CD4-positive, CD25-positive, alpha-beta regulatory T cell (primary cell): ENCODE measurements around the gene DNAJC18. TPM values are rescaled to one million over a fixed set of nuclear protein-coding genes. Genes with fewer than 3 reads are reported as not detected.

Experiments used
- ATAC-seq, 2 donors: fragments of 150-1000 bp; cut with Tn5 transposase; one replicate each; pipeline ENCODE4 v1.10.0; 2021; ENCODE audit warnings: low read depth in 2 of 2, moderate number of reproducible peaks in 2 of 2, moderate library complexity in 1 of 2
- DNase-seq, 3 donors: peaks; one replicate each; pipeline versions ENCODE4 v3.0.0 to v3.0.0-alpha.2; 2012 to 2022; ENCODE audit warnings: mixed read lengths in 1 of 3
- H3K27ac ChIP-seq: one replicate; pipeline ENCODE4 v1.7.0; 2013; ENCODE audit warnings: mild to moderate bottlenecking, low read length; ENCODE audit not compliant: insufficient read depth, poor library complexity, severe bottlenecking
- H3K27me3 ChIP-seq: one replicate; pipeline ENCODE4 v1.7.0; 2013; ENCODE audit warnings: low read length; ENCODE audit not compliant: control insufficient read depth, insufficient read depth
- H3K36me3 ChIP-seq: one replicate; pipeline ENCODE4 v1.7.0; 2013; ENCODE audit warnings: mild to moderate bottlenecking, low read length, moderate library complexity; ENCODE audit not compliant: control insufficient read depth, insufficient read depth
- H3K4me1 ChIP-seq: 2 replicates; pipeline ENCODE4 v1.7.0; 2013; ENCODE audit warnings: mild to moderate bottlenecking, low read length; ENCODE audit not compliant: insufficient read depth, control insufficient read depth, poor library complexity, severe bottlenecking
- H3K4me3 ChIP-seq: one replicate; pipeline ENCODE4 v1.7.0; 2013; ENCODE audit warnings: low read depth, mild to moderate bottlenecking, low read length, moderate library complexity
- H3K9me3 ChIP-seq, 2 experiments: 1 replicate in 1 of 2; 2 replicates in 1 of 2; pipeline ENCODE4 v1.7.0; 2013; ENCODE audit warnings: low read length in 2 of 2, mild to moderate bottlenecking in 1 of 2, moderate library complexity in 1 of 2; ENCODE audit not compliant: control insufficient read depth in 2 of 2
- H3K27ac Mint-ChIP-seq, 3 donors: one replicate each; pipeline ENCODE4 v1.8.0; 2020 to 2022; ENCODE audit warnings: mild to moderate bottlenecking in 3 of 3, mixed read lengths in 3 of 3, moderate library complexity in 2 of 3
- H3K27me3 Mint-ChIP-seq: one replicate; pipeline ENCODE4 v1.8.0; 2022; ENCODE audit warnings: mild to moderate bottlenecking, mixed read lengths
- H3K36me3 Mint-ChIP-seq: one replicate; pipeline ENCODE4 v1.8.0; 2020; ENCODE audit warnings: mixed read lengths
- H3K4me1 Mint-ChIP-seq, 4 donors: one replicate each; pipeline ENCODE4 v1.8.0; 2020 to 2022; ENCODE audit warnings: mixed read lengths in 4 of 4, mild to moderate bottlenecking in 1 of 4
- H3K4me3 Mint-ChIP-seq, 4 donors: one replicate each; pipeline ENCODE4 v1.8.0; 2020 to 2022; ENCODE audit warnings: mild to moderate bottlenecking in 4 of 4, mixed read lengths in 4 of 4, moderate library complexity in 3 of 4
- H3K9me3 Mint-ChIP-seq, 7 donors: one replicate each; pipeline ENCODE4 v1.8.0; 2020 to 2022; ENCODE audit warnings: mixed read lengths in 7 of 7, mild to moderate bottlenecking in 3 of 7, moderate library complexity in 2 of 7
- polyA plus RNA-seq, 4 donors: library from polyadenylated mRNA; unstranded; fragments of 300-500 nt; fragmentation: Illumina TruSeq; gene quantifications; one replicate each; pipeline ENCODE4 v1.2.3, GENCODE V29; 2021
- total RNA-seq: library from RNA; stranded (reverse); gene quantifications from one replicate; pipeline ENCODE4 v1.2.3, GENCODE V29; 2022

DNAJC18 gene
- total and polyA plus RNA-seq, 5 donors from 2014 or later: 4.0 to 9.0 (median 5.6) TPM

- Histone ChIP-seq H3K4me3 (no peak overlapping the region), H3K27me3 (no peaks in the 10 kb centered on the region), H3K36me3 (no peaks in the 10 kb centered on the region), H3K4me1 (peaks cover 17% of the 10 kb centered on the region), H3K27ac (no peak overlapping the region), H3K9me3 (no peaks in the 10 kb centered on the region)
- H3K9me3 Mint-ChIP-seq: no peaks in the 10 kb centered on the region
- ATAC-seq (no peak), DNase-seq (no peak)
- peaks cover 16 to 34% (median 25%) of the 10 kb centered on the region in 4 donors for H3K4me1 Mint-ChIP-seq
- H3K27me3 Mint-ChIP-seq: no peaks in the 10 kb centered on the region
- no peak overlapping the region for H3K4me3 Mint-ChIP-seq
- peaks cover 5% of the 10 kb centered on the region for H3K36me3 Mint-ChIP-seq
- H3K27ac Mint-ChIP-seq: peak overlapping the region in 1 of 3 donors; percentile 0
Observed at GRCh38 chr5:139406963-139407362, 32.4 kb downstream of the DNAJC18 start.

- DNase-seq: no peak
Observed at GRCh38 chr5:139404484-139404840, 34.9 kb downstream of the DNAJC18 start.

GRCh38 chr5:139403787-139404483 lies 35.4 kb downstream of the DNAJC18 start, which contains the start of gene SPATA24:
Gene SPATA24 (minus strand): TSS chr5:139404089. CDS start chr5:139404060, 29 bp downstream.
- H3K4me1 Mint-ChIP-seq: peaks cover 16 to 34% (median 26%) of the 10 kb centered on the region in 4 donors
- H3K9me3 ChIP-seq: no peaks in the 10 kb centered on the region
- H3K27me3 Mint-ChIP-seq: no peaks in the 10 kb centered on the region
- H3K4me3 ChIP-seq: peak within 1 kb of the TSS; percentile 81
- ATAC-seq (peak; percentile 92 to 93), DNase-seq (peak; percentile 96 to 100 (median 98))
- H3K4me1 ChIP-seq: peaks cover 17% of the 10 kb centered on the region
- H3K27ac Mint-ChIP-seq: peak within 1 kb of the TSS; percentile 99 to 100 (median 99)
- no peaks in the 10 kb centered on the region for H3K9me3 Mint-ChIP-seq
- no peaks in the 10 kb centered on the region for H3K27me3 ChIP-seq
- H3K36me3 ChIP-seq: no peaks in the 10 kb centered on the region
- H3K4me3 Mint-ChIP-seq: peak within 1 kb of the TSS; percentile 90 to 99 (median 95)
- peak within 1 kb of the TSS; percentile 94 for H3K27ac ChIP-seq
- no peaks in the 10 kb centered on the region for H3K36me3 Mint-ChIP-seq

More at GRCh38 chr5:139404484-139404840, 34.9 kb downstream of the DNAJC18 start:
- H3K27me3 Mint-ChIP-seq: no peaks in the 10 kb centered on the region
- Histone ChIP-seq H3K9me3 (no peaks in the 10 kb centered on the region), H3K36me3 (no peaks in the 10 kb centered on the region), H3K27me3 (no peaks in the 10 kb centered on the region), H3K4me3 (peak overlapping the region; percentile 73), H3K27ac (peak overlapping the region; percentile 94), H3K4me1 (peaks cover 17% of the 10 kb centered on the region)
- ATAC-seq: no peak
- no peaks in the 10 kb centered on the region for H3K9me3 Mint-ChIP-seq
- peaks cover under 1% of the 10 kb centered on the region for H3K36me3 Mint-ChIP-seq
- H3K27ac Mint-ChIP-seq: peak overlapping the region; percentile 99 to 100 (median 99)
- peaks cover 16 to 34% (median 25%) of the 10 kb centered on the region in 4 donors for H3K4me1 Mint-ChIP-seq
- peak overlapping the region; percentile 90 to 99 (median 95) for H3K4me3 Mint-ChIP-seq

- Mint-ChIP-seq H3K27me3 (no peaks in the 10 kb centered on the region), H3K27ac (peak overlapping the region; percentile 99 to 100 (median 99)), H3K4me1 (peaks cover 16 to 34% (median 26%) of the 10 kb centered on the region in 4 donors), H3K36me3 (no peaks in the 10 kb centered on the region), H3K9me3 (no peaks in the 10 kb centered on the region), H3K4me3 (peak overlapping the region; percentile 90 to 99 (median 95))
- Histone ChIP-seq H3K4me3 (peak overlapping the region; percentile 81), H3K27ac (peak overlapping the region; percentile 94), H3K4me1 (peaks cover 17% of the 10 kb centered on the region), H3K27me3 (no peaks in the 10 kb centered on the region), H3K9me3 (no peaks in the 10 kb centered on the region), H3K36me3 (no peaks in the 10 kb centered on the region)
- DNase-seq (no peak), ATAC-seq (no peak)
Observed at GRCh38 chr5:139403418-139403786, 35.9 kb downstream of the DNAJC18 start.

GRCh38 chr5:139402561-139403158 lies 36.7 kb downstream of the DNAJC18 start:
- Mint-ChIP-seq H3K4me3 (peak overlapping the region; percentile 58 to 99 (median 92)), H3K9me3 (no peaks in the 10 kb centered on the region), H3K27me3 (no peaks in the 10 kb centered on the region), H3K27ac (peak overlapping the region; percentile 99 to 100 (median 99)), H3K4me1 (peaks cover 12 to 32% (median 24%) of the 10 kb centered on the region in 4 donors), H3K36me3 (no peaks in the 10 kb centered on the region)
- peak overlapping the region; percentile 94 for H3K27ac ChIP-seq
- DNase-seq (no peak), ATAC-seq (no peak)
- H3K36me3 ChIP-seq: no peaks in the 10 kb centered on the region
- H3K4me3 ChIP-seq: peak overlapping the region; percentile 81
- no peaks in the 10 kb centered on the region for H3K27me3 ChIP-seq
- H3K9me3 ChIP-seq: no peaks in the 10 kb centered on the region
- H3K4me1 ChIP-seq: peaks cover 17% of the 10 kb centered on the region

- H3K36me3 ChIP-seq: no peaks in the 10 kb centered on the region
- no peak for DNase-seq
- H3K27me3 ChIP-seq: no peaks in the 10 kb centered on the region
- H3K27ac ChIP-seq: no peak overlapping the region
- peaks cover 17% of the 10 kb centered on the region for H3K4me1 ChIP-seq
- Mint-ChIP-seq H3K36me3 (no peaks in the 10 kb centered on the region), H3K4me1 (peaks cover 8 to 30% (median 24%) of the 10 kb centered on the region in 4 donors), H3K4me3 (peak overlapping the region in 1 of 4 donors; percentile 55), H3K9me3 (no peaks in the 10 kb centered on the region), H3K27me3 (peaks cover 4% of the 10 kb centered on the region), H3K27ac (no peak overlapping the region)
- no peak for ATAC-seq
- no peaks in the 10 kb centered on the region for H3K9me3 ChIP-seq
- no peak overlapping the region for H3K4me3 ChIP-seq
Observed at GRCh38 chr5:139401546-139401945, 37.8 kb downstream of the DNAJC18 start.

GRCh38 chr5:139399501-139400121 lies 39.7 kb downstream of the DNAJC18 start:
- Mint-ChIP-seq H3K4me1 (peaks cover 7 to 32% (median 24%) of the 10 kb centered on the region in 4 donors), H3K27me3 (peaks cover 4% of the 10 kb centered on the region), H3K27ac (peak overlapping the region in 1 of 3 donors; percentile 47), H3K4me3 (peak overlapping the region in 2 of 4 donors; percentile 32 to 45), H3K9me3 (peaks cover 0 to 1% (median 0%) of the 10 kb centered on the region in 7 donors), H3K36me3 (no peaks in the 10 kb centered on the region)
- H3K36me3 ChIP-seq: no peaks in the 10 kb centered on the region
- no peak for ATAC-seq
- H3K27me3 ChIP-seq: no peaks in the 10 kb centered on the region
- no peaks in the 10 kb centered on the region for H3K9me3 ChIP-seq
- H3K4me3 ChIP-seq: no peak overlapping the region
- H3K27ac ChIP-seq: no peak overlapping the region
- DNase-seq: no peak
- H3K4me1 ChIP-seq: peaks cover 14% of the 10 kb centered on the region
